Activated CD4-positive, CD25-positive, alpha-beta regulatory T cell treated with anti-CD3 and anti-CD28 coated beads, Interleukin-2, amount 50 U/mL, for 72 hours (primary cell): ENCODE data around the gene ANGPT4.
"Not testable (repeated sequence)": the region's sequence is repeated elsewhere in the genome, so short reads cannot be mapped to it uniquely, and the experiment has no call there.

Source experiments
- DNase-seq: peaks from one replicate; pipeline ENCODE4 v3.0.0; 2021

Gene ANGPT4

DNA sequence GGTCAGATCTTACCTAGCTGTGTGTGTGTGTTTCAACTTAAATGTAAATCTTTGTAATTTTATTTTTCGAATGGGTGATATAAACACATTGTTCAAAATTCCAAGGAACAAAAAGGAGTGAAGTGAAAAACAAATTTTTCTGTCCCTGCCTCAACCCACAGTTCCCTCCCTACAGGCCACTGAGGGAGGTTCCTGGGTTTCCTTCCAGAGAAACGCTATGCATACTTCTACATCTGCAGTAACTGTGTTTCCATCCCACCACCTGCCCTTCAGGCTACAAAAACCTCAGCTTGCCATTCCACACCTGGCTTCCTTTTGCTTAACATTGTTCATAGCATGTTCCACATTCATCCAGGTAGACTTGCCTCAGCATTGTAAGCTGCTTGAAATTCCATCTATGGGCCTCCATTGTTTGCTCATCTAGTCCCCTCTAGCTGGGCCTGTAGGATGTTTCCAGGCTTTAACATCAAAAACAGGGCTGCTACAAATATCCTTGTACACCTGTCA, 12.0 kb downstream of the ANGPT4 start:
- no peak for DNase-seq

DNA sequence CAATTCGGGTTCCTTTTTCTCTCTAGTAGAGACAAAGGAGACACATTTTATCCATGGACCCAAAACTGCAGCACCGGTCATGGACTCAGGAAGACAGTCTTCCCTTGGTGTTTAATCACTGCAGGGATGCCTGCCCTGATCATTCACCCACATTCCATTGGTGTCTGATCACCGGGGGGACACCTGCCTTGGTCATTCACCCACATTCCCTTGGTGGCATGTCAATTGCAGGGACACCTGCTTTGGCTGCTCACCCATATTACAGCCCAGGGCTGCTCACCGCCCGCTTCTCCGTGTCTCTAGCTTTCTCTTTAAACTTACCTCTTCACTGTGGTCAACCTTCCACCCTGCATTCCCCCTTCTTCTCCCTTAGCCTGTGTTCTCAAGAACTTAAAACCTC, 18.7 kb downstream of the ANGPT4 start:
- not testable (repeated sequence) for DNase-seq

- DNase-seq = no peak
Observed at GRCh38 chr20:896501-897025, 19.6 kb downstream of the ANGPT4 start.

GRCh38 chr20:892371-892770, 23.8 kb downstream of the ANGPT4 start:
- not testable (repeated sequence) for DNase-seq

GRCh38 chr20:891706-892080, 24.4 kb downstream of the ANGPT4 start:
- no peak for DNase-seq

DNA sequence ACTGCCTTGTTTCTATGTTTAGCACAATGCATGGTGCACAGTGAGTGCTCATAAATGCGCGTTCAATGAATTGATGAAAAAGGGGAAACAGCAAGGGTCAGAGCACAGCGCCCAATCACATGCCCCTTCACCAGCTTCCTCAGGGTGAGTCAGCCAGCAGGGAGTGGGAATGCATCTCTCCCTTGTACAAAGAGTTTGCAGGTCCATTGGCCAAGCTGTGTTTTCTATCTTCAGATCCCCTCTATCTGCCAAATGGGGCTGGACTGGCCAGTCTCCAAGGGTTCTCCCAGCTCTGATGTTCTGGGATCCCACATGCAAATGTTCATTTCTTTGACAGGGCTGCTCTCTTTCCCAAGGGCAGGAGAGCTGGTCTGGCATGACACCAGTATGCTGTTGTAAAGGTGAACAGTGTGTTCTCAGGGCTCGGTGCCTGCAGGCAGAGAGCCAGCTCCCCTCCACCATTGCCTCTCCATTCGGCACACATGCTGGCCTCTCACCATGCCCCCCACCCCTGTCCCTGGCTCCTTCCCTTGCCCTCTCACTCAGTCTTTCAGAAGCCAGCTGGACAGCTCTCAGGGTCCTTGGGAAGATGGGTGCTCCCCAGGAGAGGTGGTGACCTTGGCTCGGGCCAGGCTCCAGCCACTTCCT, 25.0 kb downstream of the ANGPT4 start:
- no peak for DNase-seq

GRCh38 chr20:890666-891057, 25.5 kb downstream of the ANGPT4 start:
- DNase-seq = no peak

- DNase-seq = no peak
Observed at GRCh38 chr20:889932-890463, 26.1 kb downstream of the ANGPT4 start.

- DNase-seq = no peak
Observed at GRCh38 chr20:889106-889505, 27.0 kb downstream of the ANGPT4 start.

GRCh38 chr20:888057-888456, 28.1 kb downstream of the ANGPT4 start:
- no peak for DNase-seq

- no peak for DNase-seq
Observed at GRCh38 chr20:887137-887536, 29.0 kb downstream of the ANGPT4 start.

DNA sequence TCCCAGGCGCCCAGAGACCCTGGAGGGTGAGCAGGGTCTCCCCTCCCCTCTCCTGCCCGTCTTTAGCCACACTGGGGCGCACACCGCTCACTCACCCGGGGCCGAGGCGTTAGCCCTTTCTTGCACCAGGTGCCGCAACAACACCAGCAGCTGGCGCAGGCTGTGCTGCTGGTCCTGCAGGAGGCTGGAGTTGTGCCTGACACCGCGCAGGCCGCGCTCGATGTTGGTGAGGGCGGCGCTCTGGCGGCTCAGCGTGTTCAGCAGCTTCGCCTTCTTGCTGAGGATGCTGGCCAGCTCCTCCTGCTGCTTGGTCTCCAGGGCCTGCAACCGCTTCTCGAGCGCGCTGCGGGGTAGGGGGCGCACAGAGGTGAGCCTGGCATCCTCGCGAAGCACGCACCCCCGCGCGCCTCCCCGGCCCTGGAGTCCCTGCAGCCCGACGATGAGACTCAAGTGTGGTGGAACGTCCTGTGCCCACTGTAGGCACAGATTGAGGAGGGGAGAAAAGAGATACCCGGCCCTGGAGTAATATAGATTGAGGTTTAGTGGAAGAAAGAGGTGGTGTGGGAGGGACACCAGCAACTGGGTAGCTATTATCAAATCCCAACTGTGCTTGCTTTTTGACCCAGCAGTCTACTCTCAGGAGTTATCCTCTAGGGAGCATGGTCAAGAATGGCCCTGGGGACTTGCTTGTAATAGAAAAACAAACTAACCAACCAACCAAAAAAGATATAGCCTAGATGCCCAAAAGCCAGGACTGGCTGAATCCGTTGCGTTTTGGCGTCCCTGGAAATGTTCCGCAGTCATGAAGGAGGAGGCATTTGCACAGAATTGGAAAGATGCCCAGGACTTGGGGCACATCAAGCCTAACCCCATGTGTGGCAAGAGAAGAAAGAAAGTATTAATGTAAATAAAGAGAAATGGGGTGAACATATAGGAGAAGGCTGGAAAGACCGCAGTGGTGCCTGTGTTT, 30.9 kb downstream of the ANGPT4 start:
- DNase-seq = no peak

DNA sequence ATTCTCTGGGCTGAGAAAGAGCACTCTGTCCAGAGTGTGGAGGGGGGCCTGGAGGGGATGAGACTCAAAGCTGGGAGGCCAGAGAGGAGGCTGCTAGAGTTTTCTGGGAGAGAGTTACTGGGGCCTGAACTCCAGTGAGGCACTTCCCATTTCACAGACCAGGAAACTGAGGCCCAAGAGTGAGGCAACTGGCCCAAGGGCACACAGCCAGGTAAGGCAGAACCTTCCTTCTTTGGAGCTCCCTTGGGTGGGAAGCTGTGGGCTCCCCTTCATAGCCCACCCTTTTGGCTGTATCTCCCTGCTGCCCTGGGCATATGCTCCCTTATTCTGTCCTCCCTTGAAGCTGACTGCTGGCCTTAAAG, 34.4 kb downstream of the ANGPT4 start:
- no peak for DNase-seq

DNA sequence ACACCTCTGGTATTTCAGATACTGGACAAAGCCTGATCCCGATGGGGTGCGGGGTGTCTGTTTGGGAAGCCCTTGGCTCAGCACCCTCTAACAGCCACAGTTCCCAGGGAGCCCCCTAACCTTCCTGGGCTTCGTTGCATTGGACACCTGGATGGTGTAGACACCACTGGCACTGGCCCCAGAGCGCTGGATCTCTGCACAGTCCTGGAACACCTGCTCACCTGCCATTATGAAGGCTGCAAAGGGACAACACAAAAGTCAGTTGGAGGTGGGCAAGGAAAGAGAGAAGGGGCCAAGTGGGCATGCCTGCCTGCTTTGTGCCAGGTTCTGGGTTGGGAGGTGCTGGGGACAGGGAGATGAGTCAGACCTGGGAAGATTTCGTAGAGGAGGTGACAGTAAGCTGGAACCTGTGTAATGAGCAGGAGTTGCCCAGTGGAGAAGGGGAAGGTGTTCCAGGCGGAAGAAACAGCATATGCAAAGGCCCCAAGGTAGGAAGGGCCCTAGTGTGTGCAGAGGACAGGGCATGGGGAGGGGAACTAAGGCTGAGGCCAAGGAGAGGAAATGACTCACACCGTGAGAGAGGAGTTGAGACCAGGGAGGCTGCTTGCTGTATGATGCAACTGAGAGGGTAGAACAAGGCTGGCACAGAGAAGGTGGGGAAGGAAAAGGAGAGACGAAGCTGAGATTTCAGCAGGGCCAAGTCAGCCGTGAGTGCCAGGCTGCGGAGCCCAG, 34.9 kb downstream of the ANGPT4 start:
- no peak for DNase-seq

GRCh38 chr20:879626-880025, 36.5 kb downstream of the ANGPT4 start:
- no peak for DNase-seq

GRCh38 chr20:878511-879307, 37.4 kb downstream of the ANGPT4 start:
- DNase-seq = no peak

GRCh38 chr20:877814-878213, 38.3 kb downstream of the ANGPT4 start:
- no peak for DNase-seq

GRCh38 chr20:875115-875514, 41.0 kb downstream of the ANGPT4 start:
- no peak for DNase-seq

DNA sequence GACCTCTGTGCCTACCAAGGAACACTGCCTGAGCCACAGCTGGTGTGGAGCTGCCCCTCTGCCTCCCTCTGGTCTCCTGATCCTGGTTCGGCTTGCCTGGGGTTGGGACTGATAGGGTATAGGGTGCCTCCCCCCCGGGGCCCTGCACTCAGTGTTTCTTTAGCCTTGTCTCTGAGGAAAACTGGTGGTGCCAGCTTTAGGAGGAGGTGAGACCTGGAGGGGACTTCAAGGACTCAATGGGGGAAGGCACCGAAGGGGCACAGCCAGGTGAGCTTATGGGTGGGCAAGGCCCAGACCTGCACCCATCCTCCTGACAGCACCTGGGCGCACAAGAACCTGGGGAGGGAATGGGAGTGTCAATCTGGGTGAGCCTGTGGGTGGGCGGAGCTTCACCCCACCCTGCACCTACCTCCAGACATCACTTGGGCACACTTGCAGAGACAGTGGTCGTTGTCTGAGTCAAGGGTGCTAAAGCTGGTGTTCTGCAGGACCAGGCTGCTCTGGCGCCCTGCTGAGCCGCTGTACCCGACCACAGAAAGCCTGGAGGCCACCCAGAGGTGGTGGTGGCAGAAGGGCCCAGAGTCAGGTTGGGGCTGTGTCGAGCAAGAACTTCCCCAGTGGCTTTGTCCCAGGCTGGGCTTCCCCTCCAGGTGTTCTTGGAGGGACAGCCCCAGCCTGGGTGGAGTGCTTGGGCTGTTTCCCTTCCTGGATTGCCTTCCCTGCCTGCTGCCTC, 42.1 kb downstream of the ANGPT4 start:
- no peak for DNase-seq

DNA sequence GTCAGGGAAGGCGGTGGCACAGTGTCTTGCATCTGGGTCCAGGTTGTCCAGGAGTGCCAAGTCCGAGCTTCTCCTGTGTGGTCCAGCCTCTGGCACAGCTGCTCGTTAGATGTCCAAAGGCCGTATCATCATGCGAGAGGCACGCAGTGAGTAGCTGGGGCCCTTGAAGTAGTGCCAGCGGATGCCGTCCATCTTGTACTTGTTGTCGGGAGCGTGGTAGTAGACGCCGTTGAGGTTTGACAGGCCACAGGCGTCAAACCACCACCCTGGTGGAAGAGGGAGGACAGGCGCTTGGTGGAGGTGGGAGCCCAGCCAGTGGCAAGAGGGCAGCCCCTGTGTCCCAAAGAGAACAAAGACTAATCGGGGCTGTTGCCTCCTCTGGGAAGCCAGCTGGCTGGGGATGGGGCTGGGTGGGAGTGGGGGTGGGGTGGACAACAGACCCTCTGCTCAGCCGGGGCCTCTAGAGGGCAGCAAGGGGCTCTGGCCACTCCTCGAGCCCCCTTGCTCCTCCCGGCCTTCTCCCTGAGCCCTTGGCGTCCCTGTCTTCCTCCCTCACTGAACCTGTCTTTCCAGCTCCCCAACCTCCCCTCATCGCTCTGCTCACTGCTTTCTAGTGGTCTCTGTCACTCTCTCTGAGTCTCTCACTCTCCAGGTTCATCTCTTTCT, 43.1 kb downstream of the ANGPT4 start:
- DNase-seq = no peak

- no peak for DNase-seq
Observed at GRCh38 chr20:871948-872347, 44.2 kb downstream of the ANGPT4 start.
